Activated T-cell treated with anti-CD3 and anti-CD28 coated beads, Interleukin-2, amount 50 U/mL, for 1 hour (primary cell): ENCODE data around the gene RBFOX1.

Source experiments
- DNase-seq: peaks from one replicate; pipeline ENCODE4 v3.0.0-alpha.2; 2020

RBFOX1 gene

DNA sequence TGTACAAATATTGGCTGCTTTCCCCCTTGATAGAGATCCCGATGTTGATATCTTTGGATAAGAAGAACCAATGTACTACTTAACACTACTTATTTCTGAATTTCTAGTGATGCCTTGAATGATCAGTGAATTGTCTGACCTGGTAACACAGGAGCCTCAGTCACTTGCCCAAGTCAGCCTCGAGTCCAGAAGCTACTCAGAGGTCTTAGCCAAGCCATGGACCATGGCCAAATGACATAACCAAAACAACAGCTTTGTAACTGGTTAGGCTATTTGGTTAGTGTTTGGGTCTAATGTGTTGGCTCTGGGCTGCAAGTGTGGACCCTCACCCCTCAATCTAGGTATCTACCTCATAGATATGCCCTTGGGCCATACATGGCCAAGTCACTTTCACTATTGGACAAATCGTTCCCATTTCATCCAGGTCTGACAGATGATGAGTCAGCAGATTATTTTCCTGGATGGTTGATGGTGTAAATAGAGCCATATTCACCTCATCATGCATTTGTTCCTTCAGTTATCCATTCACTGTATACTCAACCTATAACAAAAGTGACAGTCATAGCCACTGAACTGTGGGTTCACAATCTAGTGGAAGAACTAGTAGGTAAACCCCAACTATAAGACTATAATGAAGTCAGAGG is 3.5 kb downstream of the RBFOX1 start:
- no peak for DNase-seq

DNA sequence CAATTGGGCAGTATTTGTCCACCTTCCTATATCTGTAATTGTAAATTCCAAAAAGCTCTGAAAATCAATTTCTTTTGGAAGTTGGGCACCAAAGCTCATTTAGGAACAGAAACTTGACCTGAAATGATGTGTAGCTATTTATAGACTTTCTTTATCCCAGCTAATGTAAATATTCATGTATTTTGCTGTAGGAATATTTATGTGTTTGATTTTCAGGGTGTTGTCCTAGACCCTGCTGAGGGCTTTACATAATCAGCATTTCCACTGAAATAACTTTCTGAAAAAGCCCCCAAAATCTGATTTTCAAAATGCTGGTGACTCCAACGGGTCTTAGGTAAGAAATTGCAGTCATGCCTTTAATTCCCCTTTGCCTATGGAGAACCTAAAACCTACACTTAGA is 4.1 kb downstream of the RBFOX1 start:
- DNase-seq: no peak

DNA sequence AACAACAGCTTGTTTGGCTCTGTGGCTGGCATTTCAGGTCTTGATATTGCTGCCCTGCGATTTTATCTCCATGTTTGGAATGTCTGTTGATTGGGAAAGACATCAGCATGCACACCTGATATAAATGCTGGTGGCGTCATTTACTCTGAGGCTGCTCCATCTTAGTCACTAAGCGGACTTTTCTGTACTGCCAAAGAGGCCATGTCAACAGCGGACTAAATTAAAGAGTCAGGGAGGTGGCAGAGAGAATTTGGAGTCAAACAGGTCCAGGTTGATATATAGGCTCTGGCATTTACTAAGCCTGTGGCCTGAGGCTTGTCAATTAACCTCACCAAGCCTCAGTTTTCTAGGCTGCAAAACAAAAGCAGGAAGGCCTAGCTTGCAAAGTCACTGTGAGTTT is 6.2 kb downstream of the RBFOX1 start:
- no peak for DNase-seq

DNA sequence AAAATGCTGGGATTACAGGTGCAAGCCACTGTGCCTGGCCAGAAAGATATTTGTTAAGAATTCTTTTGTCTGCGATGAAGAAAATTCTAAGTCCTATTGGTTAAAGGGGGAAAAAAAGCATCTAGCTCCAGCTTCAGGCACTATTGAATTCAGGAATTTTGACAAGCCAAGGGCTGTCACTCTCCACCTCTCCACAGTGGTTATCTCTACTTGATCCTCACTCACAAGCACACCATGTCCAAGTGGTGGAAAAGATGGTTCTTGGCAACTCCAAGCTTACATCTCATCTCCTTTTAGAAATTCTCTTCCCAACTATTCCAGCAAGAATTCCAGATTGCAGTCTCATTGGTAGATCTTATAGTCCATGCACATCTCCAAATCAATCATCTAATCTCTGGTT is 7.1 kb downstream of the RBFOX1 start:
- DNase-seq: no peak

DNA sequence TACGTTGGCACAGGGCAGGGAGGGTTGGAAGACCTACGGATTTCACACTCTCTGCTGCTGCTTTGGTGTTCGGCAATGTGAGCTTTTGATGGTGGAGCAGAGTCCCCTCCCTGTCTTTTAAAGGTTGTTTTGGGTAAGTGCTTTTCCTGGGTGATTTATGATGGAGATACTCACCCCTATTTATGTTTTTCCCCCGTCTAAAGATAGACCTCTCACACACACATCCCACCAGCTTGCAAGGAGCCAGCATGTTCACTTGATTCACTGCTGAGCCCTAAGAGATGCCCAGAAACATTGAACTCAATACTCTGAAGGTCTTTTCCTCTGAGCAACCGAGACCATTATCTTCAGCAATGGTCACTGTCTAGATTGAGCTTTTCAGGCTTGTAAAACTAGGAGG is 8.3 kb downstream of the RBFOX1 start:
- DNase-seq: no peak

DNA sequence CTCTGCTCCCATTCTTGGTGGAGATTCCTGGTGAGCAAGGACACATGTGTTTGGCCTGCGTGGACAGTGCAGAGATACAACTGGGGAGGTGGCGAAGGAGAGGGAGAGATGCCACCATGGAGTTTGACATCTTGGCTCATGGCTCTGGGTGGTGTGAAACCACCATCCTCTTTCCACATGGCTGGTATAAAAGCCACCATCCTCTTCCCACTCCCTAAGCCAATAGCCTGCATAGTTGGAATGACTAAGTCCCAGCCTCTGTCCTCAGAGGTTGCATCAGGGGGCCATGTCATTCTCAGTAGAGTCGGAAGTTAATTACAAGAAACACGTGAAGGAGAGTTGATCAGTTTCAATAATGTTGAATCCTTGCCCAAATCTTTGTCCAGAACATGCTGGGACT is 10.0 kb downstream of the RBFOX1 start:
- no peak for DNase-seq

DNA sequence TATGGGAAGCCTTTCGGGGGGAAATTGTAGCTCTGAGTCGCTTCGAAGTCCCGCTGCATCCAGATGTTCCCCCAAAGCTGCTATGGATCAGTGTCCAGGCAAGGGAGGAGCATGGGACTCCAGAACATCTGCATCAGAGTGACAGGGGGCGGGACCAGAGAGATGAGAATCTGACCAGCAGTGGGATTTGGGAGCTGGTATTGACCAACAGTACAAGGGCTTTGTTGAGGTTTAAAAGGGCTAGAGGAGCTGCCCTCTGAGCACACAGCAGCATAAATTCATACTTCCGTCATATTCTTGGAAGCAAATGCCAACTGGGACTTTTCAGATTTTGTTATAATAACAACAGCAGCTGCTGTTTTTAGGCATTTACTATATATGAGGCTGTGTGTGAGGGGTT is 10.6 kb downstream of the RBFOX1 start:
- no peak for DNase-seq

DNA sequence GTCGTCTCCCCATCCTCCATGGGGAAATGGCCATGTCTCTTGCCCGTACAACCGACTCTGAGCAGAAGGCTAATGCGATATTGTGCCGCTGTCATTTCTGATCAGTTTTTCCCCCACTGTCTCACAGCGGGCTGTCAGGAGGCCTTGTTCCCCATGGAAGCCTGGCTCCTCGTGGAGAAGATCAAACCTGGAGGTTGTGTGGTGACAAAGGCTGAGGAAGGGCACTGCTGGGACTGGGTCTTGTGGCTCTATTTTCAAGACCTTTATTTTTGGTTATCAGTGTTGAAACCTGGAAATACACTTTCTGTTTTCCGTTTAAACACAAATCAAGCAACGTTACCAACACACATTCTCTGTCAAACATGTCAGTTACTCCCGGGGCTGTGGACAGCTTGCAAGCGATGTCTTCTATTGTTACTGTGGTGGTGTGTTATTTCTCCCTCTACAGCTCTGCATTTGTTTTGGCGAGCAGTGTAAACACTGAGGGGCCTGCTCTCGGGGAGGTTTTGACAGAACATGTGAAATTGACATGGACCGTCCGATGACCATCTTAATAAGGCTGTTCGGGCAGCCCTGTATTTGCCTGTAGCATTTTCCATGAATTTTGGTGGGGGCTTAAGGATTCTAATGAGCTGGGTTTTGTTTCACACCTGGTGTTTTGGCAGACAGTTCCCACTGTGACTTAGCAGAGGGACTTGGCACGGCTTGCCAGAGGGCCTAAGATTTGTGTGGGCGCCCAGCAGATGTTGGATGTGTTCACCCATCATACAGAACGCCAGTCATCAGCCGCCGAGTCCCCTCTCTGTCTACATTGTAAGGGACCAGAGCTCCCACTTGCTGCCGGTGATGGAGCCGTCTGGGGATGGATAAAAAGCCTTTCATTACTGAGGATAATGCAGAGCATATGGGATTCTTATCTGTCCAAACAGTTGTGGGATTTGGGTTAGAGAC is 12.5 kb downstream of the RBFOX1 start:
- DNase-seq: no peak

DNA sequence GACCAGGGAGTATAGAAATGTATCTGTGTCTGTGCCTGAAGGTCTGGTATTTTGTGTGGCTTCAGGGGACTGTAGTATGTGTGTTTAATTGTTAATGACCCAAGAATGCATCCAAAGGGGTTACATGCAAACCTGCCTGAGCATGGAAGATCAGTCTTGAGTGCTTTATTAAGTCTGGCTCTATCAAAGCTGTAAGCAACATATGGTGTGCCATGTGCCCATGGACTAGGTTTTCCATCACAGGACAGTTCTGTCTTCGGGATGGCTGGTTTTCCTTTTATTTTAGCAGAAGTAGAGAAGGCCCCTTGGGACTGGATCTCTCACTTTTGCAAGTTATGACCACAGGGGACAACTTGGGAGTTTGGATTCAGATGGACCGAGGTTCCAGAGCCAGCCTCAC is 18.2 kb downstream of the RBFOX1 start:
- no peak for DNase-seq

DNA sequence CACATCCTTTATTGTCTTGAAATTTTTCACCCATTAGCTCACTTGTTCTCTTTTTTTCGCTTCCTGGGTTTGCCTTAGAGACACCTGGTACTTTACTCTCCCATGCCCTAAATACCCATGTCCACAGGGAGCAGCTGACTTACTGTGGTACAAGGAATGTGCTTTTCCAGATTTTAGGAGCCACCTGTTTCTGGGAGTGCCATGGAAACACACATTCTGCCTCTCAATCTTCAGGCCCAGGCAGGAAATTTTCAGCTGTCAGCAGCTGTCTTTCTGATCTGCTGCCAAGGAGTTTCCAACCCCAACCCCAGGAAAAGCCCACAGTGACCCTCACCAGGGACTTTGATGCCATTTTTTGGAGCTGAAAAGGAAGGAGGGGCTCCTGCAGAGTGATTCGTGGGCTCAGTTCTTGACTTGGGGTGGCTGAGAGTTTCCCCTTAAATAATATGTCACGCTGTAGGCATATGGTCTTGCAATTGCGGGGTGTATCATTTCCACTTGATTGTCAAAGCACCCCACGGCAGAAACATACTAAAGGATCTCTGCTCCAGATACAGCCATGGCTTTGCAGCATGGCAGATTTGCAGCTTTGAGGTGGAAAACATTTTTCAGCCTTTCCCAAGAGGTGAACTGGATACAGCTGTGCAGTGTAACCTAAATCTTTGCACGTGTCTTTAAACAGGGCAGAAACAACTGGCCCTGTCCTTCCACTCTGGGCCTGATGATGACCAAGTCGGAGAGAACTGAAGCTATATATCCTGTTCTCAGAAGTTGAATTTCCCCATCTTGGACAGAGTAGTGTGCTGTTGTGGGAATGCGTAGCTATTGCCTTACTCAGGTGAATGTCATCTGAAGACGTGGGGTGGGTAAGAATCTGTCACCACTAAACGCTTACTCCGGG is 19.2 kb downstream of the RBFOX1 start:
- DNase-seq: no peak

DNA sequence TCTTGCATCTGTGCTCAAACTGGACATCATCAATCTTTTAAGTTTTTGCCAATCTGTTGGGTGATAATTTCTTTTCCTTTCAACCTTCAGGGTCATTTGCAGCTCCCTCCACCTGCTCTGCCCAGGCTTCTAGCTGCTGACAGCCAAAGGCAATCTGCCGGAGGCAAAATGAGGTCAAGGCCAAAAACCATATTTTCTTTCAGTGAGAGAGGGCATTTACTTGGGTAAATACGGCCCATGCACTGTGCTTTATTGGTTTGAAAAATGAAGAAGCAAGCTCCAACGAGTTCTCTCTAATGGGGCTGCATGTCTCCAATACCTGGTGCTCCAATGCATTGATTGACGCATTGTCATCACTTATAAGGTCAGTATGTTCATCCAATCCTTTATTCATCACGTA is 23.1 kb downstream of the RBFOX1 start:
- no peak for DNase-seq

DNA sequence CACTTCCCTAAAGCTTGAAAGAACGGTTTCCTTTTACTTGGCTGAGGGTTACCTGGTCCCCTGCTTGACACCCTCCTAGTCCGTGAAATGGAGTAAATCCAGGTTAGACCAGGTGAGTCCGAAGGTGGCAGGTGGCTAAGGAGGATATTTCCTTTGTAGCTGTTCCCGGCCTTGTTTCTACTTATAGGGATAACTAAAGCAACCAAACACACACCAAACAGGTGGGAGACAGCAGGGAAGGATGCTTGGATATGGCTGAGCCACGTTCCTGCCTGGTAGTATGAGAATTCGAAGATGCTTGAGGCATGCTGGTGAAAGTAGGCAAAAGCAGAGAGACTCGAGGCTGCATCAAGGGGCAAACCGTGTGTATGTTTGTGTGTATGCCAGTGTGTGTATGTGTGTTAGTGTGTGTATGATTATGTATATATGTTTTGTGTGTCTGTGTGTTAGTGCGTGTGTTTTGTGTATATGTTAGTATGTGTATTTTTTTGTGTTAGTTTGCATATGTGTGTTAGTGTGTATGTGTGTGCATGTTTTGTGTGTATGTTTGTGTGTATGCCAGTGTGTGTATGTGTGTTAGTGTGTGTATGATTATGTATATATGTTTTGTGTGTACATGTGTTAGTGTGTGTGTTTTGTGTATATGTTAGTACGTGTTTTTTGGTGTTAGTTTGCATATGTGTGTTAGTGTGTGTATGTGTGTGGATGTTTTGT is 28.9 kb downstream of the RBFOX1 start:
- no peak for DNase-seq

DNA sequence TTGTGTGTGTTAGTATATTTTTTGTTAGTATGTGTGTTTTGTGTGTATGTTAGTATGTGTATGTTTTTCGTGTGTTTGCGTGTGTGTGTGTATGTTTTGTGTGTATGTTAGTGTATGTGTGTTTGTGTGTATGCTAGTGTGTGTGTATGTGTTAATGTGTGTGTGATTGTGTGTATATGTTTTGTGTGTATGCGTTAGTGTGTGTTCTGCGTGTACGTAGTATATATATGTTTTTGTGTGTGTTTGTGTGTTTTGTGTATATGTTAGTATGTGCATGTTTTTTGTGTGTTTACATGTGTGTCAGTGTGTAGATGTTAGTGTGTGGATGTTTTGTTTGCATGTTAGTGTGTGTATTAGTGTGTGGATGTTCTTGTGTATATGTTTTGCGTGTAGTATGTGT is 29.6 kb downstream of the RBFOX1 start:
- no peak for DNase-seq

DNA sequence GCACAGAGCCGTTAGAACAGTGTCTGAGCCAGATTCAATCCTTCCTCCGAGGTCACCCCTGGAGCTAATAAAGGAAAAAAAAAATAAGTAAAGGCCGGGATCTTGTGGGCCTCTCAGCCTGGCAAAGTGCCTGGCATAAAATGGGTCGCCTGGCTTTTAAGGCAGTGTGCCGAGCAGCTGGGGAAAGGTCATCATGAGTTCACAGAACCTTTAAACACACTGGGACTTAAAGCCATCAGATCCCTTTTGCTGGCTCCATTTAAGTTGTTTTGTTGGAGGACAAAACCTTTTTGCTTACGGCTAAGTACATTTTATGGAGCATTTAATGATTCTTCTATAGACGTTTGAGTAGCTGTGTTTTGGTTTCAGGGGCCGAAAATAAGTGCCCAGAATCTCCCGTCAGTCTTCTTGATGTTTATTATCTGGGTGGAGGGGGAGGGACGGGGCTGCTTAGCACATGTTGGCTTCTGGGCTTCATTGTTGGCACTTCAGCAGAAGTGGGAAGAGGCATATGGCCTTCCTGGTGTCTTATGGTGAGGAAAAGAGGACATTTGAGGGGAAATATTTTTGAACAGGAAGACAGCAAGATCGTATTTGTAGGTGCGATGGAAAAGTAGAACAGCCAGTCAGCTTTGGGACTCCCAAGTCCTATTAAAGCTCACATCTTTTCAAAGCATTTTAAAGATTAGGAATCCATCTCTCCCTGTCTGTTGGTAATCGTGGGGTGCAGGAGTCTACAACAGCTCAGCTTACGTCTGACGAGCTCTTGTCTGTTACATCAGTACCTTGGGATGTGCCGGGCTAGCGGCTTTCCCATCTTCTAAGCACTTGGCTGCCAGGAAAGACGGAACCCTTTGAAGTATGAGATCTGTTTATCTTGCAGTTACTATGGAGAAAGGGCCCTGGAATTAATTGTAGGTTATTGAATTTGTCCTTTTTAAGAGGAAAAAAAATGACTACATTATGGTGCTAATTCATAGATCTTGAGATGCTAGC is 31.1 kb downstream of the RBFOX1 start:
- no peak for DNase-seq

DNA sequence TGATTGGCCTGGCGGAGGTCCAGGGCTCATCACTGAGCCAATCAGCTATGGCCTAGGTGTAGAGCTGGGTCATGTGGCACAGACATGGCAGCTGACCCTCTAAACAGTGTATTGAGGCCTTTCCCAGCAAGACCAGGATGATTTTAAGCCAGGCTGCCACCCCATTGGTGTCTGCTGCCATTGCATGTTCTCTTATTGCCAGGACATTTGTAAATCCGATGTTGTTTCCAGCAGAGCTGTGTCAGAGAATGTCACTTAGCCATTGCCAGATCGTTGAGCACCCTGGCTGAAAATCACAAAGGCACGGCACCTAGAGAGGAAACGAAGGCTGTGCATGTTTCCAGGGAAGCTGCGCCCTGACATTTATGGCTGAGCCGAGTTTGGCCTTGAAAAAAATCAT is 33.4 kb downstream of the RBFOX1 start:
- no peak for DNase-seq

DNA sequence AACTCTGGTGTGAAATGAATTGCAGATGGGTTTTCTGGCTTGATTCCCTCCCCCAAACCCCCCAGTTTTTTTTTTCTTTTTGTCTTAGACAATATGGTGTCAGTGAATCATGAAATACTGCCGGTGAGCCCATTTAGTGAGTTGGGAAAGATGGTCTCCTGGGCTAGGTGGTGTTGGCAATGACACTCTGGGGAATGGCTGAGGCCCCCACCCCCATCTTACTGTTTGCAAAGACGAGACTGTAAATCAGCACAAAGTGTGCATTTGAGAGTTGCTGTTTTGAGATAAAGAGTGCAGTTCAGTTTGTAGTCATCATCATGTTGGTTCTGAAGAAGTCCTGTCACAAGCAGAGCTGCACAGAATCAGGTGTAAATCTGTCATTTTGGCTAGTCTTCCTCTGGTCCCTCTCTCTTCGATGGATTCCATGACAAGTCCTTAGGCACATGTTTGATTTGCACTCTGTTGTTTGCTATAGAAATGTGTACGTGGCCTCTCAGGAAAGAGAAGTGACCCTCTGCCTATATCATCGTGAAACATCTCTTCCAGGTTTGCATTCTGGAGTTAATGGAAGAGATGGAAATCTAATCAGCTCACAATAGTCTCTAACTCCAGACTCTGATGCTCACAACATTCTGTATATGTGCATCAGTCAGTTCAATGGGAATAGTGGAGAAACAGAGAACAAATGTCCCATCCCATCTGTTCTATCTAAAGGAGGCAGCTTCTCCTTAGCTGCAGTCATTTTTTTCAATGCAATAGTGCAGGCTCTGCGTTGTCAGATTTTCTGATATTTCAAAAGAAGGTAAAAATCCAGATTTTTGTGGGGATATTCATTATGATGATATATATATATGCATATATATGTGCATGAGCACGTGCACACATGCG is 34.6 kb downstream of the RBFOX1 start:
- DNase-seq: no peak

DNA sequence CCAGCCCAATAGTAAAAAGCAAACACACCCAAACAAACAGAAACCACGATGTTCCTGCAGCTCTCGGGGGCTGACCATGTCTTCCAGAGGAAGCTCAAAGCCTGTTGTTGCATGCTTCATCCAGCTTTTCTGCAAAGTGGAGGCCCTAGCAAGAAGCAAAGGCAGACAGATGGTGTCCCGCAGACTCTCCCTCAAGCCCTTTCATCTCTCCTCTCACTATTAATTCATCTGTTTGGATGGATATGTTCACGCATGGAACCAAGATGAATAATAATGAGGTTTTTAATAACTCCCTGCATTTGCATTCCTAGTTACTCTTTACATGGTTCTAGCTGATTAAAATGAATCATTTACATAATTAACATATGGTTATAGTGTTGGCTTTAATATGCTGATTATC is 36.6 kb downstream of the RBFOX1 start:
- DNase-seq: no peak

DNA sequence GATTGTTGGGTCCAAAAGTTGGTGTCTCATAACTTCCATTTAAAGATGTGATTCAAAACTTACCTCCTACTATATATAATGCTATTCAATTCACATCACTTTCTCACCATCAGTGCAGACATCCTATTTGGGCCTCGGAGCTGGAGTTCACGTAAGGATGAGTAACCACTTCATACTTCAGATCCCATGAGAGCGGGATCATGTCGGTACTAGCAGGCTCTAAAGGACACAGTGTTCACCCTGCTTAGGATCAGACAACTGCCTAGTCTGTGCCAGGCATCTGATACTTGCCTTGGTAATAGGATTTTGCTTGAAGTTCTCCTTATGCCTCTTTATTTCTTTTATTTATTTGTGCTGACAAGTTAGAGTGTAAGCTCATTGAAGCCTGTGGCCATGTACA is 39.5 kb downstream of the RBFOX1 start:
- no peak for DNase-seq

DNA sequence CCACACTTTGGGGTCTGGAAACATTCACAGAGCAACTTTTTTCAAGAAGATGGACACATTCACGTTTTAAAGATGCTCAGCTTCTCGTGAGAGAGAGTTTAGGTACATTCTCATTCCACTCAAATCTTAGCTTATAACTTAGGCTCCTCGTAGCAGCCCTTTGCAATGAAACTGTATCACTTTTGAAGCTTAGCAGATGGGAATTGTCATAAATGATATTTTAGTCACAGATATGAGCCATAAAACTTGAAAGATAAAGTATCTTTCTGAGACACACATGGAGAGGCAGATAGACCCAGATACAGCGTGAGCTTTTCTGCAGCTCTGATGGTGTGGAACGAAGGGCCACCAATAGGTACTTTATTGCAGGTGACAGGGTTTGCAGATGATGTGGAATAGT is 41.1 kb downstream of the RBFOX1 start:
- no peak for DNase-seq

DNA sequence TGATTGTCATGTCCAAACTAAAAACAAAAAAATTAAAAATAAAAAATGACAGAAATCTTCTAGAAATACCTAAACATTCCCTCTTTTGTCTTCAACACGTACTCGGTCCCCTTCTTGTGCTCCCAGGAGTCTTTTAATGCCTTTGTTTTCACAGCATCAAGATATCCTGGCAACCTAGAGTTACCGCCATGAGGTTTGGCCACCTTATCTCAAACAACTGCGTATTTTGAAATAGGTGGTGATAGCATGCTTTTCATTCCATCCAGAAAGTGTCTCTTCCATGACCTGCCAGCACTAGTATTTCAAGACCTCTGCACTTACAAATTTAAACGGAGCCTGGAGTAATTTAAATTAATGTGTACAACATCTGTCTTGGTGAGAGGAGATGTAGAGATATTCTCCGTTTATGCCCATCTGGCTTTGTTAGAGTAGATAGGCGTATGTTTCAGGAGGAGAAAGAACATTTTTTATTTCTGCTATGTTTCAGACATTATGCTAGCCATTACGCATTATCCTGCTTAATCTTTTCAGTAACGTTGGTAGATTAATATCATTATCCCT is 42.0 kb downstream of the RBFOX1 start:
- no peak for DNase-seq
